SK-N-SH (cell line): ENCODE data around the gene FGD1. TPM values are rescaled to one million over a fixed set of nuclear protein-coding genes. Genes with fewer than 3 reads are reported as not detected.

Source experiments
- CTCF ChIA-PET: fragments of 300-600, 350-600 bp; formaldehyde crosslinking; extraction: SDS; loops from one replicate; lab custom pipeline; 2021; lab: Yijun Ruan, JAX
- POLR2A ChIA-PET: fragments of 350-600 bp; sonication (Branson Sonifier 250); formaldehyde crosslinking; extraction: SDS; loops from one replicate; lab custom pipeline; 2020; ENCODE audit warnings: antibody characterized with exemption, inconsistent platforms; lab: Yijun Ruan, JAX
- DNase-seq: peaks from one replicate; pipeline ENCODE4 v3.0.0; 2012
- H2AFZ ChIP-seq: fragments of 200-600 bp; sonication (generic); 2 replicates; pipeline ENCODE4 v1.8.1; 2016; ENCODE audit warnings: antibody characterized with exemption, mild to moderate bottlenecking, low read depth
- H3F3A ChIP-seq: fragments of 200-600 bp; sonication (generic); replicated peaks from 2 replicates; pipeline ENCODE3; 2016; ENCODE audit warnings: antibody characterized with exemption, mild to moderate bottlenecking; ENCODE audit not compliant: insufficient read depth
- H3K27ac ChIP-seq, 2 experiments: fragments of 200-500 bp in 1 of 2; fragments of 200-600 bp in 1 of 2; sonication (Bioruptor generic) in 1 of 2; sonication (generic), shearing (Covaris generic) in 1 of 2; 2 replicates each; pipeline versions ENCODE4 v1.5.1 to v1.6.1; 2014 to 2016; ENCODE audit warnings: low read depth in 2 of 2, inconsistent platforms in 1 of 2, low read length in 1 of 2, mild to moderate bottlenecking in 1 of 2, mixed read lengths in 1 of 2
- H3K27me3 ChIP-seq: fragments of 200-600 bp; sonication (generic), shearing (Covaris generic); 2 replicates; pipeline ENCODE4 v1.6.1; 2016; ENCODE audit warnings: mixed run types; ENCODE audit not compliant: insufficient read depth
- H3K36me3 ChIP-seq, 2 experiments: fragments of 200-500 bp in 1 of 2; fragments of 200-600 bp in 1 of 2; sonication (Bioruptor generic) in 1 of 2; sonication (generic) in 1 of 2; replicated peaks in 1 of 2; 2 replicates each; pipeline versions ENCODE3 to v1.5.1; 2014 to 2016; ENCODE audit warnings: low read length in 1 of 2, mild to moderate bottlenecking in 1 of 2; ENCODE audit not compliant: insufficient read depth in 2 of 2, control insufficient read depth in 1 of 2
- H3K4me1 ChIP-seq, 2 experiments: fragments of 200-500 bp in 1 of 2; fragments of 200-600 bp in 1 of 2; sonication (Bioruptor generic) in 1 of 2; sonication (generic), shearing (Covaris generic) in 1 of 2; 2 replicates each; pipeline versions ENCODE4 v1.5.1 to v1.6.1; 2014 to 2016; ENCODE audit warnings: low read depth in 1 of 2, low read length in 1 of 2, mixed run types in 1 of 2; ENCODE audit not compliant: insufficient read depth in 2 of 2, control insufficient read depth in 1 of 2
- H3K4me2 ChIP-seq: fragments of 200-600 bp; sonication (generic), shearing (Covaris generic); 2 replicates; pipeline ENCODE4 v1.6.1; 2017; ENCODE audit warnings: mixed run types
- H3K4me3 ChIP-seq, 2 experiments: fragments of 200-500 bp in 1 of 2; fragments of 200-600 bp in 1 of 2; sonication (Bioruptor generic) in 1 of 2; sonication (generic), shearing (Covaris generic) in 1 of 2; 2 replicates each; pipeline versions ENCODE4 v1.5.1 to v1.8.1; 2014 to 2016; ENCODE audit warnings: low read depth in 2 of 2, inconsistent platforms in 1 of 2, low read length in 1 of 2, mild to moderate bottlenecking in 1 of 2, mixed read lengths in 1 of 2, moderate library complexity in 1 of 2
- H3K79me2 ChIP-seq: fragments of 200-600 bp; sonication (generic); 2 replicates; pipeline ENCODE4 v1.8.1; 2017; ENCODE audit warnings: mild to moderate bottlenecking; ENCODE audit not compliant: insufficient read depth
- H3K9ac ChIP-seq: fragments of 200-600 bp; sonication (generic); 2 replicates; pipeline ENCODE4 v1.6.1; 2017; ENCODE audit warnings: mixed run types
- H3K9me2 ChIP-seq: fragments of 200-600 bp; sonication (generic); 2 replicates; pipeline ENCODE4 v1.6.1; 2017; ENCODE audit warnings: mixed run types
- H3K9me3 ChIP-seq: fragments of 200-600 bp; sonication (generic); 2 replicates; pipeline ENCODE4 v1.6.1; 2017; ENCODE audit warnings: mixed run types, mild to moderate bottlenecking, moderate library complexity
- H4K20me1 ChIP-seq: fragments of 200-600 bp; sonication (generic); 2 replicates; pipeline ENCODE4 v1.6.1; 2017; ENCODE audit warnings: mild to moderate bottlenecking, mixed run types; ENCODE audit not compliant: insufficient read depth
- CTCF ChIP-seq: fragments of 200-600 bp; sonication (generic); IDR thresholded peaks from 2 replicates; pipeline ENCODE4 v1.6.1; 2017; ENCODE audit warnings: antibody characterized with exemption, mild to moderate bottlenecking, moderate library complexity
- EZH2phosphoT487 ChIP-seq: fragments of 200-600 bp; sonication (generic); IDR thresholded peaks from 2 replicates; pipeline ENCODE4 v1.6.1; 2017; ENCODE audit warnings: low read depth, mixed run types, mild to moderate bottlenecking, antibody characterized with exemption, moderate library complexity, borderline replicate concordance
- GATA2 ChIP-seq: sonication (generic); formaldehyde crosslinking; IDR thresholded peaks from 2 replicates; pipeline ENCODE4 v1.5.0; 2020; ENCODE audit warnings: mild to moderate bottlenecking, missing genetic modification reagents
- IRF3 ChIP-seq: fragments of 150-350 bp; IDR thresholded peaks from 2 replicates; pipeline ENCODE4 v1.6.1; 2016; ENCODE audit warnings: mild to moderate bottlenecking, low read depth, low read length
- NFIC ChIP-seq: IDR thresholded peaks from 2 replicates; pipeline ENCODE4 v1.4.0; 2012; ENCODE audit warnings: borderline replicate concordance
- PBX3 ChIP-seq: IDR thresholded peaks from 2 replicates; pipeline ENCODE4; 2012
- RCOR1 ChIP-seq: fragments of 150-350 bp; IDR thresholded peaks from 2 replicates; pipeline ENCODE4 v1.6.1; 2017; ENCODE audit warnings: antibody characterized with exemption, low read length
- RXRA ChIP-seq: IDR thresholded peaks from 2 replicates; pipeline ENCODE4 v1.4.0; 2012; ENCODE audit warnings: low read depth, mild to moderate bottlenecking, borderline replicate concordance
- SIN3A ChIP-seq: IDR thresholded peaks from 2 replicates; pipeline ENCODE4 v1.6.1; 2012; ENCODE audit warnings: low read depth, mild to moderate bottlenecking, low read length, moderate library complexity, borderline replicate concordance
- SMC3 ChIP-seq: IDR thresholded peaks from 2 replicates; pipeline ENCODE4 v1.6.1; 2012; ENCODE audit warnings: low read depth, low read length, improper control_type of control experiment
- TCF12 ChIP-seq: IDR thresholded peaks from 2 replicates; pipeline ENCODE4 v1.4.0; 2012
- USF1 ChIP-seq: IDR thresholded peaks from 2 replicates; pipeline ENCODE4 v1.4.0; 2012; ENCODE audit warnings: low read depth, borderline replicate concordance
- YY1 ChIP-seq: IDR thresholded peaks from 2 replicates; pipeline ENCODE4 v1.4.0; 2012; ENCODE audit warnings: low read depth, mild to moderate bottlenecking
- WGBS: methylation state at CpG from one replicate; pipeline ENCODE4 v1.1.6; 2017; ENCODE audit warnings: low lambda C conversion rate; 5-methylcytosine and 5-hydroxymethylcytosine counted together
- polyA plus RNA-seq, 3 experiments: library from polyadenylated mRNA; depleted of rRNA; stranded (reverse); fragments of >200 nt; gene quantifications; 2 replicates each; pipeline ENCODE4 v1.2.3, GENCODE V29; 2012

FGD1 gene
- polyA plus RNA-seq, 1 of the 3 experiments (the other 2 are of a cell fraction), result 6.3 TPM

- no peaks in the 10 kb centered on the region; the same call in 1 of the 2 replicates for H3K27me3 ChIP-seq
- no peaks in the 10 kb centered on the region for H3K9me3 ChIP-seq
- H3K4me1 ChIP-seq, result peaks cover 0 to 28% of the 10 kb centered on the region in 2 experiments; a peak in 1 of 4 replicates
- WGBS, result 18% methylated on average over 3 of the region's 3 CpGs
- ChIA-PET CTCF (no interaction called here), POLR2A (no interaction called here)
- peak; percentile 45 for DNase-seq
- H3K4me3 ChIP-seq, result no peak overlapping the region
- no peaks in the 10 kb centered on the region for H4K20me1 ChIP-seq
- no peaks in the 10 kb centered on the region for H3K36me3 ChIP-seq
- no peak overlapping the region for H3K4me2 ChIP-seq
- TF ChIP-seq SMC3 (no peak), YY1 (no peak)
- H3K79me2 ChIP-seq, result peaks cover 36% of the 10 kb centered on the region
- H2AFZ ChIP-seq, result no peak overlapping the region
- H3F3A ChIP-seq, result no peaks in the 10 kb centered on the region
- peak overlapping the region in 1 of 2 experiments; percentile 80; a peak in 2 of 4 replicates for H3K27ac ChIP-seq
- H3K9ac ChIP-seq, result no peak overlapping the region
- H3K9me2 ChIP-seq, result no peaks in the 10 kb centered on the region
Observed at GRCh38 chrX:54484666-54485065, 11.4 kb downstream of the FGD1 start.

DNA sequence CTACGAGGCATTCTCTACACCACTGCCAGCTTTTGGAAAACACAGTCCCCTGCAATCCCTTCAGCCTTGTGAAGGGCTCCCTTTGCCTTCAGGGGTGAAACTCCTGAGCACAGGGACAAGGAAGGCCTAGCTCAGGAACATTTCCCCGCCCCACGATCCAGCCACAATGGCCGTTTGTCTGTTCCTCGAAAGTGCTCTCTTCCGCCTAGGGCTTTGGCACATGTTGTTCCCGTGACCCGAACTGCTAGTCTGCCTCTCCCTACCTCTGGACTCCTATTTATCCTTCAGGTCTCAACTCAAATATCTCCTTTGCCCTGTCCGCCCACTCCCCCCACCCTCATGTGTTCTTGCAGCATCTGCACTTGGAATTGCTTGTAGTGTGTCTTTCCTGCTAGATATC lies 12.1 kb downstream of the FGD1 start:
- Histone ChIP-seq H3K4me3 (no peak overlapping the region), H3K79me2 (peaks cover 29% of the 10 kb centered on the region), H3K27ac (peak overlapping the region in 1 of 2 experiments; percentile 80; a peak in 2 of 4 replicates), H3K36me3 (no peaks in the 10 kb centered on the region), H3K9me3 (no peaks in the 10 kb centered on the region), H3K4me2 (no peak overlapping the region), H4K20me1 (no peaks in the 10 kb centered on the region), H3F3A (no peaks in the 10 kb centered on the region), H3K9ac (no peak overlapping the region), H2AFZ (no peak overlapping the region), H3K9me2 (no peaks in the 10 kb centered on the region), H3K4me1 (peaks cover 0 to 33% of the 10 kb centered on the region in 2 experiments; a peak in 1 of 4 replicates), H3K27me3 (no peaks in the 10 kb centered on the region; the same call in 1 of the 2 replicates)
- ChIA-PET POLR2A (no interaction called here), CTCF (no interaction called here)
- DNase-seq, result no peak
- WGBS, result 64% methylated on average over 9 of the region's 9 CpGs
- no peak for TF ChIP-seq SIN3A
- no peak for TF ChIP-seq NFIC
- no peak for TF ChIP-seq USF1
- no peak for TF ChIP-seq EZH2phosphoT487
- no peak for TF ChIP-seq TCF12
- TF ChIP-seq RCOR1, result no peak
- no peak for TF ChIP-seq CTCF
- no peak for TF ChIP-seq RXRA
- TF ChIP-seq IRF3, result no peak
- TF ChIP-seq PBX3, result no peak
- TF ChIP-seq GATA2, result no peak
